Measurements from ENCODE around the gene PLXNC1.

PLXNC1 gene

GRCh38 chr12:94135896-94136295 lies 12.5 kb upstream of the PLXNC1 start:
- Histone ChIP-seq H4K20me1 (ENCODE audit: insufficient read depth) (no peaks in the 10 kb centered on the region), H3K36me3 (ENCODE audit: insufficient read depth) (no peaks in the 10 kb centered on the region), H3K4me3 (IDR thresholded peaks at IDR 0.05; ENCODE audit: insufficient read depth, low read depth, low read length) (no peak overlapping the region), H2AFZ (ENCODE audit: low read depth) (no peak overlapping the region), H3K27ac (no peak overlapping the region), H3K27me3 (ENCODE audit: insufficient read depth, low read depth) (no peaks in the 10 kb centered on the region), H3K79me2 (ENCODE audit: insufficient read depth, low read depth) (no peaks in the 10 kb centered on the region), H3K4me2 (no peak overlapping the region), H3K9ac (no peak overlapping the region), H3K4me1 (ENCODE audit: low read depth, poor library complexity, severe bottlenecking) (no peaks in the 10 kb centered on the region)
- TF ChIP-seq CTCF (conservative IDR thresholded peaks at IDR 0.05; ENCODE audit: low read depth, low read length), result no peak

- Histone ChIP-seq H3K27ac (no peak overlapping the region), H3K79me2 (ENCODE audit: insufficient read depth, low read depth) (no peaks in the 10 kb centered on the region), H4K20me1 (ENCODE audit: insufficient read depth) (no peaks in the 10 kb centered on the region), H3K27me3 (ENCODE audit: insufficient read depth, low read depth) (no peaks in the 10 kb centered on the region), H3K4me3 (IDR thresholded peaks at IDR 0.05; ENCODE audit: insufficient read depth, low read depth, low read length) (no peak overlapping the region), H3K9ac (no peak overlapping the region), H3K36me3 (ENCODE audit: insufficient read depth) (no peaks in the 10 kb centered on the region), H2AFZ (ENCODE audit: low read depth) (no peak overlapping the region), H3K4me2 (no peak overlapping the region), H3K4me1 (ENCODE audit: low read depth, poor library complexity, severe bottlenecking) (no peaks in the 10 kb centered on the region)
- no peak for TF ChIP-seq CTCF (conservative IDR thresholded peaks at IDR 0.05; ENCODE audit: low read depth, low read length)
Measured at GRCh38 chr12:94139816-94140215, 8.6 kb upstream of the PLXNC1 start.

- H4K20me1 ChIP-seq (ENCODE audit: insufficient read depth), result no peaks in the 10 kb centered on the region
- no peak overlapping the region for H2AFZ ChIP-seq (ENCODE audit: low read depth)
- no peak overlapping the region for H3K9ac ChIP-seq
- H3K4me2 ChIP-seq, result no peak overlapping the region
- no peak overlapping the region for H3K4me3 ChIP-seq (IDR thresholded peaks at IDR 0.05; ENCODE audit: insufficient read depth, low read depth, low read length)
- no peaks in the 10 kb centered on the region for H3K36me3 ChIP-seq (ENCODE audit: insufficient read depth)
- peaks cover 3% of the 10 kb centered on the region for H3K4me1 ChIP-seq (ENCODE audit: low read depth, poor library complexity, severe bottlenecking)
- no peaks in the 10 kb centered on the region for H3K79me2 ChIP-seq (ENCODE audit: insufficient read depth, low read depth)
- no peak overlapping the region for H3K27ac ChIP-seq
- TF ChIP-seq CTCF (conservative IDR thresholded peaks at IDR 0.05; ENCODE audit: low read depth, low read length), result no peak
- no peaks in the 10 kb centered on the region for H3K27me3 ChIP-seq (ENCODE audit: insufficient read depth, low read depth)
Measured at GRCh38 chr12:94140556-94140955, 7.8 kb upstream of the PLXNC1 start.

GRCh38 chr12:94141004-94141764 lies 7.2 kb upstream of the PLXNC1 start:
- Histone ChIP-seq H3K4me3 (IDR thresholded peaks at IDR 0.05; ENCODE audit: insufficient read depth, low read depth, low read length) (no peak overlapping the region), H3K79me2 (ENCODE audit: insufficient read depth, low read depth) (no peaks in the 10 kb centered on the region), H4K20me1 (ENCODE audit: insufficient read depth) (no peaks in the 10 kb centered on the region), H3K9ac (no peak overlapping the region), H3K36me3 (ENCODE audit: insufficient read depth) (no peaks in the 10 kb centered on the region), H3K27me3 (ENCODE audit: insufficient read depth, low read depth) (no peaks in the 10 kb centered on the region), H2AFZ (ENCODE audit: low read depth) (no peak overlapping the region), H3K4me1 (ENCODE audit: low read depth, poor library complexity, severe bottlenecking) (peaks cover 5% of the 10 kb centered on the region), H3K4me2 (no peak overlapping the region), H3K27ac (no peak overlapping the region)
- TF ChIP-seq CTCF (conservative IDR thresholded peaks at IDR 0.05; ENCODE audit: low read depth, low read length), result no peak
